ENCODE data around the gene KRT17. TPM values are rescaled to one million over a fixed set of nuclear protein-coding genes. Genes with fewer than 3 reads are reported as not detected.

Gene KRT17
- total and polyA plus RNA-seq, 10 of the 15 experiments (the other 5 are each of a cell fraction or from before 2014, with no cell fraction given), result 0.47 to 30.0 (median 2.5) TPM

DNA sequence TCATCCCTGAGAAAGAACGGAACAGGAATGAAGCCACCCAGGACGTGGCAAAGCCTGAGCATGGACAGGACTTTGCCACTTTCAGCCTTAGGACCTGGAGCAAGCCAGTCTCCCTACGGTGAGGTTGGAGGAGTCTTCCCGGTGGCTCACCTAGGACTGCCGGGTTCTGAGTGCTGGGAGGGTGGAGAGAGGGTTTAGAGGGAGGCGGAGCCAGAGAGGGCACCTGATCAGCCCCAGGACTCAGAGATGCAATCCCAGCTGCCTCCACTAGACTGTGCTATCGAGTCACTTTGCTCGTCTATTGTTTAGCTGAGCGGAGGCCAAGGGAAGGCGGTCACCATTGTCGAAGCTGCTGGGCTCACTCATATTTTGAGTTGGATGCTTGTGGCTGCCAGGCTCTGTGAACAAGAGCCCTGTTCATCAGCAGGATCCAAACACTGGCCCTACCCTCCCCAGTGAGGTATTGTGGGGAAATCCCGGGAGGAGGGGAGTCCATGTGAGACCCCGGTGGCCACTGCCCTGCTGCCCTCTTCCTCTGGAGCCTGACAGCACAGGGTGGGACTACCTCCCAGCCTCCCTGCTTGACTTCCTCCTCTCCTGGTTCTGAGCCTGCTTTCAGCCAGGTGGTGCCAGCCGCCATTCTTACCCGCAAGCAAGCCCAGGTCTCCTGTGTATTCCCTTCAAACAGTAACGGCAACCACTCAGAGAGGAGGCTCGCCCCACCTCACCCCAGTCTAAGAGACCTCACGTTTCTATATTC is 44.7 kb downstream of the KRT17 start:
- peak; percentile 99 for FAIRE-seq
- Histone ChIP-seq H2AFZ (ENCODE audit: control insufficient read depth, low read depth, low read length) (no peak overlapping the region), H3K79me2 (ENCODE audit: control insufficient read depth, insufficient read depth, low read length) (no peaks in the 10 kb centered on the region), H3K4me1 (ENCODE audit: control insufficient read depth, insufficient read depth, low read length) (no peaks in the 10 kb centered on the region), H3K27ac (ENCODE audit: control insufficient read depth, insufficient read depth) (no peak overlapping the region), H3K9me3 (replicated peaks; ENCODE audit: control insufficient read depth, insufficient read depth, low read length) (no peaks in the 10 kb centered on the region), H3K9ac (ENCODE audit: control insufficient read depth, insufficient read depth, low read length) (no peak overlapping the region), H4K20me1 (ENCODE audit: control insufficient read depth, insufficient read depth) (no peaks in the 10 kb centered on the region), H3K27me3 (replicated peaks in 1 of 2; ENCODE audit: control insufficient read depth in 2 of 2, insufficient read depth in 2 of 2, low read length in 1 of 2) (no peaks in the 10 kb centered on the region; a peak in 2 of 4 replicates), H3K36me3 (ENCODE audit: control insufficient read depth in 2 of 2, insufficient read depth in 2 of 2, low read length in 1 of 2) (no peaks in the 10 kb centered on the region), H3K4me2 (ENCODE audit: control insufficient read depth, insufficient read depth) (no peak overlapping the region), H3K4me3 (no peak overlapping the region)
- DNase-seq (ENCODE audit: low read depth, low spot score), result peak; percentile 21
- intact Hi-C loops (cut with micrococcal nuclease; ENCODE audit: unreplicated experiment) (loop anchor here (5.0 kb wide), 1 partner anchor 83 kb away; no protein-coding TSS in a partner anchor), in situ Hi-C loops (cut with MboI) (no loop called here)
- WGBS (ENCODE audit: insufficient coverage, insufficient replicate concordance, low lambda C conversion rate, missing lambda C conversion rate), result 31% methylated on average over 18 of the region's 18 CpGs
- no TSS peak for BruUV-seq (replicated peaks)
- CTCF ChIA-PET, result interaction anchor here (0.6 to 1.4 kb wide), 9 partner anchors 9 to 181 kb away, joined by 3 to 6 read pairs (median 3); no protein-coding TSS in a partner anchor
- ATAC-seq, result peak; percentile 98
- SMC1A ChIA-PET (ENCODE audit: uncharacterized antibody, unreplicated experiment), result interaction anchor here (0.9 to 1.4 kb wide), 4 partner anchors 30 to 84 kb away, joined by 3 to 7 read pairs (median 4); no protein-coding TSS in a partner anchor
- RAD21 ChIA-PET (ENCODE audit: unreplicated experiment), result interaction anchor here (1.4 to 2.6 kb wide), 2 partner anchors 69 to 83 kb away, joined by 4 to 14 read pairs; no protein-coding TSS in a partner anchor
- POLR2A ChIA-PET, result interaction anchor here (0.6 kb wide), 2 partner anchors 82 to 1260 kb away, joined by 4 to 9 read pairs; no protein-coding TSS in a partner anchor
- TF ChIP-seq RBBP5 (conservative IDR thresholded peaks at IDR 0.05), result no peak
- TF ChIP-seq, protein P1, sequence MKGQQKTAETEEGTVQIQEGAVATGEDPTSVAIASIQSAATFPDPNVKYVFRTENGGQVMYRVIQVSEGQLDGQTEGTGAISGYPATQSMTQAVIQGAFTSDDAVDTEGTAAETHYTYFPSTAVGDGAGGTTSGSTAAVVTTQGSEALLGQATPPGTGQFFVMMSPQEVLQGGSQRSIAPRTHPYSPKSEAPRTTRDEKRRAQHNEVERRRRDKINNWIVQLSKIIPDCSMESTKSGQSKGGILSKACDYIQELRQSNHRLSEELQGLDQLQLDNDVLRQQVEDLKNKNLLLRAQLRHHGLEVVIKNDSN (IDR thresholded peaks at IDR 0.05; ENCODE audit: borderline replicate concordance, extremely low read length, insufficient read depth, low read depth, low read length), result peak; percentile 33
- TF ChIP-seq, protein P2, sequence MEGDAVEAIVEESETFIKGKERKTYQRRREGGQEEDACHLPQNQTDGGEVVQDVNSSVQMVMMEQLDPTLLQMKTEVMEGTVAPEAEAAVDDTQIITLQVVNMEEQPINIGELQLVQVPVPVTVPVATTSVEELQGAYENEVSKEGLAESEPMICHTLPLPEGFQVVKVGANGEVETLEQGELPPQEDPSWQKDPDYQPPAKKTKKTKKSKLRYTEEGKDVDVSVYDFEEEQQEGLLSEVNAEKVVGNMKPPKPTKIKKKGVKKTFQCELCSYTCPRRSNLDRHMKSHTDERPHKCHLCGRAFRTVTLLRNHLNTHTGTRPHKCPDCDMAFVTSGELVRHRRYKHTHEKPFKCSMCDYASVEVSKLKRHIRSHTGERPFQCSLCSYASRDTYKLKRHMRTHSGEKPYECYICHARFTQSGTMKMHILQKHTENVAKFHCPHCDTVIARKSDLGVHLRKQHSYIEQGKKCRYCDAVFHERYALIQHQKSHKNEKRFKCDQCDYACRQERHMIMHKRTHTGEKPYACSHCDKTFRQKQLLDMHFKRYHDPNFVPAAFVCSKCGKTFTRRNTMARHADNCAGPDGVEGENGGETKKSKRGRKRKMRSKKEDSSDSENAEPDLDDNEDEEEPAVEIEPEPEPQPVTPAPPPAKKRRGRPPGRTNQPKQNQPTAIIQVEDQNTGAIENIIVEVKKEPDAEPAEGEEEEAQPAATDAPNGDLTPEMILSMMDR (IDR thresholded peaks at IDR 0.05 in 2 of 3, conservative IDR thresholded peaks at IDR 0.05 in 1 of 3; ENCODE audit: control insufficient read depth in 2 of 3, extremely low read depth in 1 of 3, insufficient read depth in 1 of 3, low read depth in 3 of 3, low read length in 3 of 3), result peak; percentile 62 to 82 (median 77)
- no peak for TF ChIP-seq GABPA (IDR thresholded peaks at IDR 0.05; ENCODE audit: low read depth)
- TF ChIP-seq, protein P3, sequence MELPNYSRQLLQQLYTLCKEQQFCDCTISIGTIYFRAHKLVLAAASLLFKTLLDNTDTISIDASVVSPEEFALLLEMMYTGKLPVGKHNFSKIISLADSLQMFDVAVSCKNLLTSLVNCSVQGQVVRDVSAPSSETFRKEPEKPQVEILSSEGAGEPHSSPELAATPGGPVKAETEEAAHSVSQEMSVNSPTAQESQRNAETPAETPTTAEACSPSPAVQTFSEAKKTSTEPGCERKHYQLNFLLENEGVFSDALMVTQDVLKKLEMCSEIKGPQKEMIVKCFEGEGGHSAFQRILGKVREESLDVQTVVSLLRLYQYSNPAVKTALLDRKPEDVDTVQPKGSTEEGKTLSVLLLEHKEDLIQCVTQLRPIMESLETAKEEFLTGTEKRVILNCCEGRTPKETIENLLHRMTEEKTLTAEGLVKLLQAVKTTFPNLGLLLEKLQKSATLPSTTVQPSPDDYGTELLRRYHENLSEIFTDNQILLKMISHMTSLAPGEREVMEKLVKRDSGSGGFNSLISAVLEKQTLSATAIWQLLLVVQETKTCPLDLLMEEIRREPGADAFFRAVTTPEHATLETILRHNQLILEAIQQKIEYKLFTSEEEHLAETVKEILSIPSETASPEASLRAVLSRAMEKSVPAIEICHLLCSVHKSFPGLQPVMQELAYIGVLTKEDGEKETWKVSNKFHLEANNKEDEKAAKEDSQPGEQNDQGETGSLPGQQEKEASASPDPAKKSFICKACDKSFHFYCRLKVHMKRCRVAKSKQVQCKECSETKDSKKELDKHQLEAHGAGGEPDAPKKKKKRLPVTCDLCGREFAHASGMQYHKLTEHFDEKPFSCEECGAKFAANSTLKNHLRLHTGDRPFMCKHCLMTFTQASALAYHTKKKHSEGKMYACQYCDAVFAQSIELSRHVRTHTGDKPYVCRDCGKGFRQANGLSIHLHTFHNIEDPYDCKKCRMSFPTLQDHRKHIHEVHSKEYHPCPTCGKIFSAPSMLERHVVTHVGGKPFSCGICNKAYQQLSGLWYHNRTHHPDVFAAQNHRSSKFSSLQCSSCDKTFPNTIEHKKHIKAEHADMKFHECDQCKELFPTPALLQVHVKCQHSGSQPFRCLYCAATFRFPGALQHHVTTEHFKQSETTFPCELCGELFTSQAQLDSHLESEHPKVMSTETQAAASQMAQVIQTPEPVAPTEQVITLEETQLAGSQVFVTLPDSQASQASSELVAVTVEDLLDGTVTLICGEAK (IDR thresholded peaks at IDR 0.05; ENCODE audit: borderline replicate concordance), result no peak
- TF ChIP-seq, protein P4, sequence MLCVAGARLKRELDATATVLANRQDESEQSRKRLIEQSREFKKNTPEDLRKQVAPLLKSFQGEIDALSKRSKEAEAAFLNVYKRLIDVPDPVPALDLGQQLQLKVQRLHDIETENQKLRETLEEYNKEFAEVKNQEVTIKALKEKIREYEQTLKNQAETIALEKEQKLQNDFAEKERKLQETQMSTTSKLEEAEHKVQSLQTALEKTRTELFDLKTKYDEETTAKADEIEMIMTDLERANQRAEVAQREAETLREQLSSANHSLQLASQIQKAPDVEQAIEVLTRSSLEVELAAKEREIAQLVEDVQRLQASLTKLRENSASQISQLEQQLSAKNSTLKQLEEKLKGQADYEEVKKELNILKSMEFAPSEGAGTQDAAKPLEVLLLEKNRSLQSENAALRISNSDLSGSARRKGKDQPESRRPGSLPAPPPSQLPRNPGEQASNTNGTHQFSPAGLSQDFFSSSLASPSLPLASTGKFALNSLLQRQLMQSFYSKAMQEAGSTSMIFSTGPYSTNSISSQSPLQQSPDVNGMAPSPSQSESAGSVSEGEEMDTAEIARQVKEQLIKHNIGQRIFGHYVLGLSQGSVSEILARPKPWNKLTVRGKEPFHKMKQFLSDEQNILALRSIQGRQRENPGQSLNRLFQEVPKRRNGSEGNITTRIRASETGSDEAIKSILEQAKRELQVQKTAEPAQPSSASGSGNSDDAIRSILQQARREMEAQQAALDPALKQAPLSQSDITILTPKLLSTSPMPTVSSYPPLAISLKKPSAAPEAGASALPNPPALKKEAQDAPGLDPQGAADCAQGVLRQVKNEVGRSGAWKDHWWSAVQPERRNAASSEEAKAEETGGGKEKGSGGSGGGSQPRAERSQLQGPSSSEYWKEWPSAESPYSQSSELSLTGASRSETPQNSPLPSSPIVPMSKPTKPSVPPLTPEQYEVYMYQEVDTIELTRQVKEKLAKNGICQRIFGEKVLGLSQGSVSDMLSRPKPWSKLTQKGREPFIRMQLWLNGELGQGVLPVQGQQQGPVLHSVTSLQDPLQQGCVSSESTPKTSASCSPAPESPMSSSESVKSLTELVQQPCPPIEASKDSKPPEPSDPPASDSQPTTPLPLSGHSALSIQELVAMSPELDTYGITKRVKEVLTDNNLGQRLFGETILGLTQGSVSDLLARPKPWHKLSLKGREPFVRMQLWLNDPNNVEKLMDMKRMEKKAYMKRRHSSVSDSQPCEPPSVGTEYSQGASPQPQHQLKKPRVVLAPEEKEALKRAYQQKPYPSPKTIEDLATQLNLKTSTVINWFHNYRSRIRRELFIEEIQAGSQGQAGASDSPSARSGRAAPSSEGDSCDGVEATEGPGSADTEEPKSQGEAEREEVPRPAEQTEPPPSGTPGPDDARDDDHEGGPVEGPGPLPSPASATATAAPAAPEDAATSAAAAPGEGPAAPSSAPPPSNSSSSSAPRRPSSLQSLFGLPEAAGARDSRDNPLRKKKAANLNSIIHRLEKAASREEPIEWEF (IDR thresholded peaks at IDR 0.05; ENCODE audit: insufficient replicate concordance, low read depth, low read length), result no peak
- peak; percentile 52 for TF ChIP-seq RAD21 (IDR thresholded peaks at IDR 0.05; ENCODE audit: insufficient read depth, low read depth, low read length)
- TF ChIP-seq YY1 (IDR thresholded peaks at IDR 0.05; ENCODE audit: low read depth, low read length), result 0 out of 2 replicates have a peak, but pooled peaks have one; percentile 12
- no peak for TF ChIP-seq HCFC1 (IDR thresholded peaks at IDR 0.05; ENCODE audit: low read length)
